K562 (cell line): ENCODE measurements around the gene LRP1B. TPM values are rescaled to one million over a fixed set of nuclear protein-coding genes. Genes with fewer than 3 reads are reported as not detected.

Source experiments
- ATAC-seq: fragments of 200-7000 bp; cut with Tn5 transposase; 3 replicates; pipeline ENCODE4 v1.9.1; 2020; ENCODE audit warnings: moderate library complexity
- BruUV-seq: library from RNA; stranded (reverse); fragments of 400-500 nt; replicated peaks from 2 replicates; lab custom pipeline; 2021; lab: Mats Ljungman, UMichigan
- CTCF ChIA-PET: fragments of 300-600 bp; formaldehyde crosslinking; extraction: SDS; loops from one replicate; lab custom pipeline; 2021; ENCODE audit warnings: low intra/inter-chr PET ratio; lab: Yijun Ruan, JAX
- POLR2A ChIA-PET: fragments of 300-600, 350-650 bp; sonication (Branson Sonifier 250); formaldehyde crosslinking; extraction: SDS; loops from one replicate; lab custom pipeline; 2021; ENCODE audit warnings: antibody characterized with exemption, inconsistent platforms; lab: Yijun Ruan, JAX
- DNase-seq, 4 experiments: peaks; one replicate each; pipeline versions ENCODE4 v3.0.0 to v3.0.0-alpha.2; 2011 to 2018; ENCODE audit warnings: low spot score in 3 of 4, mixed read lengths in 3 of 4; ENCODE audit errors: extremely low read depth in 1 of 4
- FAIRE-seq: peaks from 2 replicates; lab custom pipeline; 2011; peaks lifted over from hg19 to GRCh38; lab: Jason Lieb, UNC
- H2AFZ ChIP-seq: 2 replicates; pipeline ENCODE4 v1.6.0; 2011; ENCODE audit warnings: low read depth, low read length, control low read depth, inconsistent platforms
- H3K27ac ChIP-seq: fragments of 200-600 bp; 3 replicates; pipeline ENCODE4 v1.8.0; 2011; ENCODE audit warnings: low read depth, mild to moderate bottlenecking, control low read depth, inconsistent platforms, low read length, moderate library complexity, mixed read lengths; ENCODE audit errors: extremely low read depth
- H3K27me3 ChIP-seq, 2 experiments: fragments of 300-600 bp in 1 of 2; 2 replicates in 1 of 2; 3 replicates in 1 of 2; pipeline versions ENCODE4 v1.6.0 to v1.8.0; 2011; ENCODE audit warnings: inconsistent platforms in 2 of 2, low read length in 2 of 2, mild to moderate bottlenecking in 1 of 2, mixed read lengths in 1 of 2, moderate library complexity in 1 of 2; ENCODE audit not compliant: control insufficient read depth in 2 of 2, insufficient read depth in 2 of 2
- H3K36me3 ChIP-seq: fragments of 300-600 bp; 3 replicates; pipeline ENCODE4 v1.8.0; 2011; ENCODE audit warnings: mild to moderate bottlenecking, low read length, inconsistent platforms; ENCODE audit not compliant: control insufficient read depth, insufficient read depth
- H3K4me1 ChIP-seq, 2 experiments: fragments of 200-600 bp in 1 of 2; replicated peaks in 1 of 2; 2 replicates in 1 of 2; 3 replicates in 1 of 2; pipeline versions ENCODE4 v1.5.1 to v1.8.0; 2011; ENCODE audit warnings: inconsistent platforms in 2 of 2, low read length in 2 of 2, mild to moderate bottlenecking in 1 of 2, mixed read lengths in 1 of 2, moderate library complexity in 1 of 2; ENCODE audit not compliant: control insufficient read depth in 2 of 2, insufficient read depth in 2 of 2
- H3K4me2 ChIP-seq: 2 replicates; pipeline ENCODE4 v1.6.1; 2011; ENCODE audit warnings: low read length, control low read depth, inconsistent platforms, mixed read lengths; ENCODE audit not compliant: insufficient read depth
- H3K4me3 ChIP-seq: fragments of 200-600 bp; sonication (generic), shearing (Covaris generic); 2 replicates; pipeline ENCODE4 v1.5.1; 2016; ENCODE audit warnings: control low read depth, inconsistent platforms
- H3K79me2 ChIP-seq: fragments of 200-600 bp; 3 replicates; pipeline ENCODE4 v1.8.0; 2011; ENCODE audit warnings: low read length, inconsistent platforms; ENCODE audit not compliant: control insufficient read depth, insufficient read depth
- H3K9ac ChIP-seq, 2 experiments: 2 replicates each; pipeline versions ENCODE4 v1.6.0 to v1.6.1; 2011; ENCODE audit warnings: low read depth in 2 of 2, low read length in 2 of 2, control low read depth in 1 of 2, inconsistent platforms in 1 of 2, mild to moderate bottlenecking in 1 of 2, mixed read lengths in 1 of 2; ENCODE audit not compliant: insufficient read depth in 1 of 2
- H3K9me1 ChIP-seq: one replicate; pipeline ENCODE4 v1.6.0; 2011; ENCODE audit warnings: inconsistent platforms, mild to moderate bottlenecking, low read length, moderate library complexity; ENCODE audit not compliant: control insufficient read depth, insufficient read depth
- H3K9me3 ChIP-seq: replicated peaks from 2 replicates; pipeline ENCODE4 v1.5.1; 2011; ENCODE audit warnings: low read depth, low read length, inconsistent platforms; ENCODE audit not compliant: control insufficient read depth, insufficient read depth
- H4K20me1 ChIP-seq: replicated peaks from 2 replicates; pipeline ENCODE4 v1.6.1; 2011; ENCODE audit warnings: low read length, inconsistent platforms, mixed read lengths; ENCODE audit not compliant: control insufficient read depth, insufficient read depth
- ATF3 ChIP-seq, 2 experiments: fragments of 450-650 bp in 1 of 2; sonication (generic) in 1 of 2; formaldehyde crosslinking in 1 of 2; IDR thresholded peaks in 1 of 2; conservative IDR thresholded peaks in 1 of 2; 2 replicates each; pipeline versions ENCODE4 v1.6.1 to v1.8.1; 2016 to 2023; ENCODE audit warnings: mild to moderate bottlenecking in 2 of 2, moderate library complexity in 2 of 2, inconsistent platforms in 1 of 2, missing genetic modification reagents in 1 of 2
- CSDE1 ChIP-seq, 2 experiments: fragments of 450-650 bp; IDR thresholded peaks; 2 replicates each; pipeline ENCODE4 v1.6.1; 2016; ENCODE audit warnings: mild to moderate bottlenecking in 1 of 2
- ETS2 ChIP-seq: IDR thresholded peaks from 2 replicates; pipeline ENCODE4 v1.6.1; 2016; ENCODE audit warnings: borderline replicate concordance, missing genetic modification characterization, mild to moderate bottlenecking, moderate library complexity, missing compliant biosample characterization; ENCODE audit not compliant: poor library complexity, severe bottlenecking
- FOXK2 ChIP-seq, 2 experiments: fragments of 450-650 bp; IDR thresholded peaks in 1 of 2; conservative IDR thresholded peaks in 1 of 2; 2 replicates each; pipeline ENCODE4 v1.6.1; 2016; ENCODE audit warnings: low read depth in 2 of 2, mild to moderate bottlenecking in 1 of 2
- FOXM1 ChIP-seq, 2 experiments: fragments of 450-650 bp in 1 of 2; sonication (generic) in 1 of 2; formaldehyde crosslinking in 1 of 2; IDR thresholded peaks; 2 replicates each; pipeline versions ENCODE4 v1.6.1 to v1.9.0; 2017 to 2022; ENCODE audit warnings: low read depth in 2 of 2, mild to moderate bottlenecking in 2 of 2, missing genetic modification reagents in 1 of 2, moderate library complexity in 1 of 2
- FUS ChIP-seq: fragments of 200-400 bp; formaldehyde crosslinking; optimal IDR thresholded peaks from 2 replicates; pipeline ENCODE3; 2017; ENCODE audit warnings: low read depth, low read length
- HDAC3 ChIP-seq: fragments of 450-650 bp; IDR thresholded peaks from 2 replicates; pipeline ENCODE4 v1.6.1; 2018; ENCODE audit warnings: borderline replicate concordance, mild to moderate bottlenecking, moderate library complexity; ENCODE audit not compliant: partially characterized antibody
- MCM5 ChIP-seq: fragments of 450-650 bp; IDR thresholded peaks from 2 replicates; pipeline ENCODE4 v1.6.1; 2016; ENCODE audit warnings: low read depth
- NUFIP1 ChIP-seq: fragments of 450-650 bp; IDR thresholded peaks from 2 replicates; pipeline ENCODE4 v1.6.1; 2018; ENCODE audit not compliant: partially characterized antibody
- RAD51 ChIP-seq: fragments of 450-650 bp; IDR thresholded peaks from 2 replicates; pipeline ENCODE4 v1.7.1; 2016; ENCODE audit warnings: low read depth, mild to moderate bottlenecking, borderline replicate concordance
- RB1 ChIP-seq: fragments of 450-650 bp; IDR thresholded peaks from 2 replicates; pipeline ENCODE4 v1.6.1; 2017; ENCODE audit warnings: low read depth, mild to moderate bottlenecking
- SETDB1 ChIP-seq: IDR thresholded peaks from one replicate; pipeline ENCODE4 v1.6.1; 2012; ENCODE audit warnings: low read length, control low read depth, inconsistent platforms
- SNRNP70 ChIP-seq: fragments of 200-400 bp; formaldehyde crosslinking; optimal IDR thresholded peaks from 2 replicates; pipeline ENCODE3; 2017; ENCODE audit warnings: low read depth, low read length
- ZNF766 ChIP-seq: fragments of 200-800 bp; sonication (Bioruptor generic); conservative IDR thresholded peaks from 2 replicates; pipeline ENCODE4 v1.6.1; 2016; ENCODE audit warnings: missing genetic modification characterization, missing compliant biosample characterization
- ZNF785 ChIP-seq: fragments of 250-450 bp; sonication (Bioruptor Pico); IDR thresholded peaks from 2 replicates; pipeline ENCODE4 v1.4.0; 2020; ENCODE audit warnings: mild to moderate bottlenecking
- WGBS: fragments of 100-300 bp; shearing (Covaris generic); methylation state at CpG from one replicate; pipeline ENCODE4 v1.1.6; 2016; ENCODE audit warnings: low coverage, mixed read lengths; ENCODE audit not compliant: insufficient coverage; ENCODE audit errors: missing lambda C conversion rate; 5-methylcytosine and 5-hydroxymethylcytosine counted together
- in situ Hi-C: fragments of 300-500 bp; cut with MboI; formaldehyde crosslinking; loops from 4 replicates; pipeline ENCODE4 v1.15.0; 2018; ENCODE audit warnings: inconsistent platforms, mixed read lengths
- intact Hi-C: fragments of 100-400 bp; cut with micrococcal nuclease; formaldehyde crosslinking; loops from 2 replicates; pipeline ENCODE4 v1.14.2; 2022
- polyA plus RNA-seq, 8 experiments: library from polyadenylated mRNA; depleted of rRNA in 4 of 8; stranded (reverse) in 5 of 8; unstranded in 3 of 8; fragments of >200 nt; fragmentation: Nextera tagmentation in 2 of 8; fragmentation: Illumina TruSeq in 1 of 8; extraction: Ambion mirVana in 2 of 8; extraction: Trizol in 1 of 8; gene quantifications; 2 replicates each; pipeline versions ENCODE4 v1.2.1 to v1.2.3, GENCODE V29; 2011 to 2014; ENCODE audit warnings: inconsistent platforms in 1 of 8, missing spikeins in 1 of 8
- total RNA-seq, 7 experiments: library from RNA; depleted of rRNA in 6 of 7; stranded (reverse); fragments of >200 nt in 6 of 7; fragmentation: Illumina TruSeq in 2 of 7; extraction: Trizol in 2 of 7; gene quantifications; 2 replicates each; pipeline versions ENCODE4 v1.2.1 to v1.2.3, GENCODE V29; 2011 to 2021; ENCODE audit warnings: low replicate concordance in 1 of 7
- TF ChIP-seq, protein P1 (sequence below): fragments of 250-450 bp; sonication (Bioruptor Pico); IDR thresholded peaks from 2 replicates; pipeline ENCODE4 v1.4.0; 2020
- TF ChIP-seq, protein P2 (sequence below): fragments of 250-450 bp; sonication (Bioruptor Pico); IDR thresholded peaks from 2 replicates; pipeline ENCODE4 v1.9.0; 2021; ENCODE audit warnings: mild to moderate bottlenecking

Gene LRP1B
- total and polyA plus RNA-seq, 9 of the 15 experiments (the other 6 are each of a cell fraction or from before 2014, with no cell fraction given), result not detected

DNA sequence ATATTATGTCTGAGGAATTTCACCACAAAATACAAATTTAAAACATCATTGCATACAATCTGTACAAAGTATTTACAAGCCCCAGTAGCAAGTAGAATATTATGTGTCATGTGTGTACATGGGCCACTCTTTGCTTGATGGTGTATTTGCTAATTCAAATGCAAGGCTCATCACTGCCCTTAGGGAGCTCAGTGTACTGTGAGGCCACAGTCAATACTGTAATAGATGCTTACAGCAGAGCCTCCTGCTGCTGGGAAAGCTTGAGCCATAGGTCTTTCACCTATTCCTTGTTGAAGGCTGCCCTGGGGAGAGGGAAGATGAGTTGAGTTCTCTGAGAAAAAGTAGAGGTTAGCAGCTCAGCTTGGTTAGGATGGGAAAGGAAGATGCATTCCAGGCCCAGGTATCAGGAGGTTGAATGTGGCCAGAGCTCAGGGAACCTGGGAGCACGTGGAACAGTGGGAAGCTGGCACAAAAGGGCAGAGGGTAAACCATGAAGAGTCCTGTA lies 189.6 kb downstream of the LRP1B start:
- 0% methylated on average over 1 of the region's 1 CpG for WGBS
- ChIA-PET POLR2A (no interaction called here), CTCF (no interaction called here)
- BruUV-seq, result no TSS peak
- no peaks in the 10 kb centered on the region for H3K9me3 ChIP-seq
- H3K36me3 ChIP-seq, result no peaks in the 10 kb centered on the region
- no peak overlapping the region for H2AFZ ChIP-seq
- H3K4me3 ChIP-seq, result no peak overlapping the region
- no peaks in the 10 kb centered on the region for H4K20me1 ChIP-seq
- ATAC-seq, result no peak
- H3K27me3 ChIP-seq, result no peaks in the 10 kb centered on the region
- no peak overlapping the region for H3K4me2 ChIP-seq
- no peak overlapping the region for H3K27ac ChIP-seq
- no peak for DNase-seq
- no peaks in the 10 kb centered on the region for H3K9me1 ChIP-seq
- in situ Hi-C loops (no loop called here), intact Hi-C loops (no loop called here)
- FAIRE-seq, result no peak
- H3K9ac ChIP-seq, result no peak overlapping the region
- no peaks in the 10 kb centered on the region for H3K4me1 ChIP-seq
- no peaks in the 10 kb centered on the region for H3K79me2 ChIP-seq
- TF ChIP-seq, protein P1, sequence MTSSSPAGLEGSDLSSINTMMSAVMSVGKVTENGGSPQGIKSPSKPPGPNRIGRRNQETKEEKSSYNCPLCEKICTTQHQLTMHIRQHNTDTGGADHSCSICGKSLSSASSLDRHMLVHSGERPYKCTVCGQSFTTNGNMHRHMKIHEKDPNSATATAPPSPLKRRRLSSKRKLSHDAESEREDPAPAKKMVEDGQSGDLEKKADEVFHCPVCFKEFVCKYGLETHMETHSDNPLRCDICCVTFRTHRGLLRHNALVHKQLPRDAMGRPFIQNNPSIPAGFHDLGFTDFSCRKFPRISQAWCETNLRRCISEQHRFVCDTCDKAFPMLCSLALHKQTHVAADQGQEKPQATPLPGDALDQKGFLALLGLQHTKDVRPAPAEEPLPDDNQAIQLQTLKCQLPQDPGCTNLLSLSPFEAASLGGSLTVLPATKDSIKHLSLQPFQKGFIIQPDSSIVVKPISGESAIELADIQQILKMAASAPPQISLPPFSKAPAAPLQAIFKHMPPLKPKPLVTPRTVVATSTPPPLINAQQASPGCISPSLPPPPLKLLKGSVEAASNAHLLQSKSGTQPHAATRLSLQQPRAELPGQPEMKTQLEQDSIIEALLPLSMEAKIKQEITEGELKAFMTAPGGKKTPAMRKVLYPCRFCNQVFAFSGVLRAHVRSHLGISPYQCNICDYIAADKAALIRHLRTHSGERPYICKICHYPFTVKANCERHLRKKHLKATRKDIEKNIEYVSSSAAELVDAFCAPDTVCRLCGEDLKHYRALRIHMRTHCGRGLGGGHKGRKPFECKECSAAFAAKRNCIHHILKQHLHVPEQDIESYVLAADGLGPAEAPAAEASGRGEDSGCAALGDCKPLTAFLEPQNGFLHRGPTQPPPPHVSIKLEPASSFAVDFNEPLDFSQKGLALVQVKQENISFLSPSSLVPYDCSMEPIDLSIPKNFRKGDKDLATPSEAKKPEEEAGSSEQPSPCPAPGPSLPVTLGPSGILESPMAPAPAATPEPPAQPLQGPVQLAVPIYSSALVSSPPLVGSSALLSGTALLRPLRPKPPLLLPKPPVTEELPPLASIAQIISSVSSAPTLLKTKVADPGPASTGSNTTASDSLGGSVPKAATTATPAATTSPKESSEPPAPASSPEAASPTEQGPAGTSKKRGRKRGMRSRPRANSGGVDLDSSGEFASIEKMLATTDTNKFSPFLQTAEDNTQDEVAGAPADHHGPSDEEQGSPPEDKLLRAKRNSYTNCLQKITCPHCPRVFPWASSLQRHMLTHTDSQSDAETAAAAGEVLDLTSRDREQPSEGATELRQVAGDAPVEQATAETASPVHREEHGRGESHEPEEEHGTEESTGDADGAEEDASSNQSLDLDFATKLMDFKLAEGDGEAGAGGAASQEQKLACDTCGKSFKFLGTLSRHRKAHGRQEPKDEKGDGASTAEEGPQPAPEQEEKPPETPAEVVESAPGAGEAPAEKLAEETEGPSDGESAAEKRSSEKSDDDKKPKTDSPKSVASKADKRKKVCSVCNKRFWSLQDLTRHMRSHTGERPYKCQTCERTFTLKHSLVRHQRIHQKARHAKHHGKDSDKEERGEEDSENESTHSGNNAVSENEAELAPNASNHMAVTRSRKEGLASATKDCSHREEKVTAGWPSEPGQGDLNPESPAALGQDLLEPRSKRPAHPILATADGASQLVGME (CRISPR knock-in tag), result no peak
- TF ChIP-seq CSDE1 (IDR thresholded peaks at IDR 0.05) (no peak), RAD51 (no peak), MCM5 (no peak), ETS2 (no peak), FOXK2 (conservative IDR thresholded peaks at IDR 0.05 in 1 of 2, IDR thresholded peaks at IDR 0.05 in 1 of 2; ENCODE audit: low read depth in 2 of 2) (no peak), ZNF785 (CRISPR knock-in tag) (no peak), ATF3 (IDR thresholded peaks at IDR 0.05) (no peak), ATF3 (CRISPR knock-in tag; conservative IDR thresholded peaks at IDR 0.05) (no peak), NUFIP1 (no peak), SNRNP70 (no peak), RB1 (no peak), ZNF766 (no peak), FUS (no peak), FOXM1 (IDR thresholded peaks at IDR 0.05; ENCODE audit: low read depth) (no peak), FOXM1 (CRISPR knock-in tag; IDR thresholded peaks at IDR 0.05; ENCODE audit: low read depth) (no peak), SETDB1 (no peak), HDAC3 (no peak)
- TF ChIP-seq, protein P2, sequence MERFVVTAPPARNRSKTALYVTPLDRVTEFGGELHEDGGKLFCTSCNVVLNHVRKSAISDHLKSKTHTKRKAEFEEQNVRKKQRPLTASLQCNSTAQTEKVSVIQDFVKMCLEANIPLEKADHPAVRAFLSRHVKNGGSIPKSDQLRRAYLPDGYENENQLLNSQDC (CRISPR knock-in tag), result no peak
